Right atrium auricular region (tissue), 2 donors: ENCODE measurements around the gene NCOA1. TPM values are rescaled to one million over a fixed set of nuclear protein-coding genes. Genes with fewer than 3 reads are reported as not detected.

Source experiments
- DNase-seq: peaks from one replicate; pipeline ENCODE4 v3.0.0-alpha.2; 2019; ENCODE audit warnings: low spot score
- H3K27ac ChIP-seq, 2 donors: fragments of 200-600 bp; sonication (generic); 1 replicate in 1 of 2; 2 replicates in 1 of 2; pipeline ENCODE4 v1.5.1; 2016 to 2019
- H3K27me3 ChIP-seq, 2 donors: fragments of 200-600 bp; sonication (generic); one replicate each; pipeline versions ENCODE4 v1.5.1 to v1.6.0; 2017 to 2019
- H3K36me3 ChIP-seq: fragments of 200-600 bp; sonication (generic); one replicate; pipeline ENCODE4 v1.5.1; 2016
- H3K4me1 ChIP-seq, 2 donors: fragments of 200-600 bp; sonication (generic); one replicate each; pipeline versions ENCODE4 v1.5.1 to v1.6.0; 2017 to 2019
- H3K4me3 ChIP-seq, 2 donors: fragments of 200-600 bp; sonication (generic); 1 replicate in 1 of 2; 2 replicates in 1 of 2; pipeline ENCODE4 v1.5.1; 2017 to 2019; ENCODE audit warnings: mild to moderate bottlenecking in 1 of 2, moderate library complexity in 1 of 2
- H3K9me3 ChIP-seq, 2 donors: fragments of 200-600 bp; sonication (generic); one replicate each; pipeline ENCODE4 v1.5.1; 2019
- total RNA-seq, 2 donors: library from RNA; depleted of rRNA; stranded (reverse); fragments of >200 nt; gene quantifications; one replicate each; pipeline ENCODE4 v1.1.0, GENCODE V29; 2016
- TF ChIP-seq, protein P1 (sequence below), 2 donors: fragments of 200-600 bp; sonication (generic); IDR thresholded peaks; one replicate each; pipeline ENCODE4 v1.5.1; 2019; ENCODE audit warnings: antibody characterized with exemption in 2 of 2

NCOA1 gene
- total RNA-seq, 2 donors from 2014 or later: 33.8 to 43.6 TPM

DNA sequence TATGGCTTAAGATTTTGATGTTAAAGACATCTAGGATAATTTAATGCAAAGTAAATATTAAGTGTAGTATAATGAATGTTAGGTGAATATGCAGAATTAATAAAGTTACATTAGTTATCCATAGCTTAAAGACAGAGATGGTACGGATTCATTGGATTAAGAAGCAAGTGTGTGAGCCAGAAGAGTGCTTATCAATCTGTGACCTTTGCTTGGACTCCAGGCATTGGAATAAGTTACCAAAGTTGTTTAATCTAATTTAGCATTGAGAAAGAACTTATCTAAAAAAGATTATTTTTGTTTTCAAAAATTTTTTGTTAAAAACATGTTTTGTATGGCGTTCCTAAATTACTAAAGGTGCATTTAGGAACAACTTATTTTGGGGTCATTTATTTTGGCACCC is 23.8 kb downstream of the NCOA1 start:
- DNase-seq: no peak
- Histone ChIP-seq H3K9me3 (no peaks in the 10 kb centered on the region), H3K27me3 (no peaks in the 10 kb centered on the region), H3K36me3 (no peaks in the 10 kb centered on the region), H3K4me3 (no peak overlapping the region), H3K4me1 (peaks cover 0 to 61% of the 10 kb centered on the region in 2 donors), H3K27ac (no peak overlapping the region)
- TF ChIP-seq, protein P1, sequence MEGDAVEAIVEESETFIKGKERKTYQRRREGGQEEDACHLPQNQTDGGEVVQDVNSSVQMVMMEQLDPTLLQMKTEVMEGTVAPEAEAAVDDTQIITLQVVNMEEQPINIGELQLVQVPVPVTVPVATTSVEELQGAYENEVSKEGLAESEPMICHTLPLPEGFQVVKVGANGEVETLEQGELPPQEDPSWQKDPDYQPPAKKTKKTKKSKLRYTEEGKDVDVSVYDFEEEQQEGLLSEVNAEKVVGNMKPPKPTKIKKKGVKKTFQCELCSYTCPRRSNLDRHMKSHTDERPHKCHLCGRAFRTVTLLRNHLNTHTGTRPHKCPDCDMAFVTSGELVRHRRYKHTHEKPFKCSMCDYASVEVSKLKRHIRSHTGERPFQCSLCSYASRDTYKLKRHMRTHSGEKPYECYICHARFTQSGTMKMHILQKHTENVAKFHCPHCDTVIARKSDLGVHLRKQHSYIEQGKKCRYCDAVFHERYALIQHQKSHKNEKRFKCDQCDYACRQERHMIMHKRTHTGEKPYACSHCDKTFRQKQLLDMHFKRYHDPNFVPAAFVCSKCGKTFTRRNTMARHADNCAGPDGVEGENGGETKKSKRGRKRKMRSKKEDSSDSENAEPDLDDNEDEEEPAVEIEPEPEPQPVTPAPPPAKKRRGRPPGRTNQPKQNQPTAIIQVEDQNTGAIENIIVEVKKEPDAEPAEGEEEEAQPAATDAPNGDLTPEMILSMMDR (IDR thresholded peaks at IDR 0.05): no peak

DNA sequence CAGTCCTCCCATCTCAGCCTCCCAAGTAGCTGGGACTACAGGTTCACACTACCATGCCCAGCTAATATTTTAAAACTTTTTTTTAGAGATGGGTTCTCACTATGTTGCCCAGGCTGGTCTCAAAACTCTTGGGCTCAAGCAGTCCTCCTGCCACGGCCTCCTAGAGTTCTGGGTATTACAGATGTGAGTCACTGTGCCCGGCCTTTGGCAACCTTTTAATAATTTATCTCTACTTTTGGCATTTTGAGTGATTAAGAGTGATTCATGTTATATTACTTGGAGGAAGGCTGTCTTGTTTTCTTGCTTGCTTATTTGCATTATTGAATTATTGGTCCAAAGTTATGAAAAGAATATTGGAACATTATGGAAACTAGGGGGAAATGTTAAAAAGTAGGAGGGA is 24.3 kb downstream of the NCOA1 start:
- no peak for DNase-seq
- no peak overlapping the region for H3K4me3 ChIP-seq
- TF ChIP-seq, protein P1 (IDR thresholded peaks at IDR 0.05): no peak
- no peak overlapping the region for H3K27ac ChIP-seq
- H3K27me3 ChIP-seq: no peaks in the 10 kb centered on the region
- H3K9me3 ChIP-seq: no peaks in the 10 kb centered on the region
- no peaks in the 10 kb centered on the region for H3K36me3 ChIP-seq
- peaks cover 0 to 61% of the 10 kb centered on the region in 2 donors for H3K4me1 ChIP-seq

DNA sequence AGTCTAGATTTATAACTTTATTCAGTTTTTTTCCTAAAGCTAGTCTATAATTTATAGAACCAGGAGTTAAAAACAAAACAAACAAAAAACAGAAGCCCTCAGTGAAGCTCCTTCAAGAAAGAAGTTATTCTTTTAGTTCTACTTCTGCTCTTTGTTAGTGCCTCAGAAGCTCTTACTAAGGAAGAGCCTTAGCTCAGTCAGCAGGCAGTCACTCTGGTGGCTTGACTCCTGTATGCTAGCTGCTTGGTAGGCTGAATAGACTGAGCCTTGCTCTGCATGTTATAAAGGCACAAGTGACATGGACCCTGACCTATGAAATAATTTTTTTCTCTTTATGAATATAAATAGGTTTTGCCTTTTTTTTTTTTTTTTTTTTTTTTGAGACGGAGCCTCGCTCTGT is 24.8 kb downstream of the NCOA1 start:
- no peaks in the 10 kb centered on the region for H3K9me3 ChIP-seq
- no peak overlapping the region for H3K4me3 ChIP-seq
- H3K4me1 ChIP-seq: peaks cover 0 to 61% of the 10 kb centered on the region in 2 donors
- TF ChIP-seq, protein P1 (IDR thresholded peaks at IDR 0.05): no peak
- no peak overlapping the region for H3K27ac ChIP-seq
- H3K27me3 ChIP-seq: no peaks in the 10 kb centered on the region
- DNase-seq: no peak
- no peaks in the 10 kb centered on the region for H3K36me3 ChIP-seq

DNA sequence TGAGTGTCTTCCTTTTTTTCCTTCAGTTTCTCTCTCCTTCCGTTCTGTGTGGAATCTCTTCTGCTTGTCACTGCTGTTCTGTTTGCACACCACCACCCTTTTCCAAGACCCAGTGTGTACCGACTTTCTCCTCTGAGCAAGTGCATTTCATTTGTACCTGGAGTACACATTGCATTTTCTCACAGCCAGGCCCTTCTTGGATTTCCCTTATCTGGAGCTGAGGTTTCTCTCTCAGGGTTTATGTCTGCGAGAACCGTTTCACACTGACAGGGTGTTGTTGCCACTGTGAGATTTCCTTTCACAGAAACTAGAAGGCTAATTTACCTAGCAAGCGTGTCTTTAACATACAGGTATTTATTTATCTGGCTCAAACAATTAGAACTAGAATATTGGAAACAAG is 26.2 kb downstream of the NCOA1 start:
- Histone ChIP-seq H3K27ac (no peak overlapping the region), H3K27me3 (no peaks in the 10 kb centered on the region), H3K4me3 (no peak overlapping the region), H3K4me1 (peaks cover 0 to 53% of the 10 kb centered on the region in 2 donors), H3K9me3 (no peaks in the 10 kb centered on the region), H3K36me3 (no peaks in the 10 kb centered on the region)
- TF ChIP-seq, protein P1 (IDR thresholded peaks at IDR 0.05): no peak
- DNase-seq: no peak

DNA sequence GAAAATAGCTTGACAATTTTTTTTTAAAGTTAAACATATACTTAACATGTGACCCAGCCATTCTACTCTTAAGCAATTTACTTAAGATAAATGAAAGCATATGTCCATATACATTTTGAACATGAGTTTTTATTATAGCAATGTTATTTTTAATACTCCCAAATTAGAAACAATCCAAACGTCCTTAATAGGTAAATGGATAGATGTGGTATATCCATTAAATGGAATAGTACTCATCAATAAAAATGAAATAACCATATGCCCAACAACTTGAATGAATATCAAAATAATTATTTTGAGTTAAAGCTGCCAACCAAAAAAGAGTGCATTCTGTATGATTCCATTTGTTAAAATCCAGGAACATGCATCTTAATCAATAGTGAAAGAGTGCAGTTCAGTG is 29.1 kb downstream of the NCOA1 start:
- Histone ChIP-seq H3K4me1 (peaks cover 0 to 27% of the 10 kb centered on the region in 2 donors), H3K27ac (no peak overlapping the region), H3K27me3 (no peaks in the 10 kb centered on the region), H3K9me3 (no peaks in the 10 kb centered on the region), H3K4me3 (no peak overlapping the region), H3K36me3 (no peaks in the 10 kb centered on the region)
- DNase-seq: no peak
- TF ChIP-seq, protein P1 (IDR thresholded peaks at IDR 0.05): no peak

DNA sequence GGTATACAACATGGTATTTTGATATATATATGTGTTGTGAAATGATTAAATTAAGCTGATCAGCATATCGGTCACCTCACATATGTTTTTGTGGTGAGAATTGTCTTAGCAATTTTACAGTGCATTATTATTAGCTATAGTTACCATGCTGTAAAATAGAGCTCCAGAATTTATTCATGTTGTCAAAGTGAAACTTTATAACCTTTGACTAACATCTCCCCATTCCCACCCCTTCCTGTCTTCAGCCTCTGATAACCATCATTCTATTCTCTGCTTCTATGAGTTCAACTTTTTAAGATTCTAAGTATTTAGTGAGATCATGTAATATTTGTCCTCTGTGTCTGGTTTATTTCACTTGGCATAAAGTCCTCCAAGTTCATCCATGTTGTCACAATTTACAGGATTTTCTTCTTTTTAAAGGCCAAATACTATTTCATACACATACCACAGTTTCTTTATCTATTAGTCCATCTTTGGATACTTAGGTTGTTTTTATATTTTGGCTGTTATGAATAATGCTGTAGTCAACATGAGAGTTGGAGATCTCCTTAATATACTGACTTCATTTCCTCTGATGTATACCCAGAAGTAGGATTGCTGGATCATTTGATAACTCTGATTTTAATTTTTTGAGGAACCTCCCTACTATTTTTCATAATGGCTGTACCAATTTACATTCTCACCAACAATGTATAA is 30.3 kb downstream of the NCOA1 start:
- no peaks in the 10 kb centered on the region for H3K9me3 ChIP-seq
- H3K27me3 ChIP-seq: no peaks in the 10 kb centered on the region
- no peak overlapping the region for H3K4me3 ChIP-seq
- no peaks in the 10 kb centered on the region for H3K36me3 ChIP-seq
- TF ChIP-seq, protein P1 (IDR thresholded peaks at IDR 0.05): no peak
- no peak overlapping the region for H3K27ac ChIP-seq
- peaks cover 0 to 19% of the 10 kb centered on the region in 2 donors for H3K4me1 ChIP-seq
- DNase-seq: no peak
